H1 (cell line): ENCODE results near the gene MGLL. TPM values are rescaled to one million over a fixed set of nuclear protein-coding genes. Genes with fewer than 3 reads are reported as not detected.

Experiments used
- CTCF ChIA-PET: fragments of 300-600 bp; sonication (Branson Sonifier 250); formaldehyde crosslinking; loops from one replicate; lab custom pipeline; 2021; ENCODE audit not compliant: partially characterized antibody; lab: Charles Lee
- POLR2A ChIA-PET: fragments of 300-600 bp; sonication (Branson Sonifier 250); formaldehyde crosslinking; loops from one replicate; lab custom pipeline; 2021; ENCODE audit warnings: inconsistent platforms; ENCODE audit not compliant: partially characterized antibody; lab: Charles Lee
- DNase-seq, 2 experiments: peaks; one replicate each; pipeline versions ENCODE4 v3.0.0 to v3.0.0-alpha.2; 2010 to 2022; ENCODE audit warnings: low spot score in 2 of 2, low read depth in 1 of 2, mixed read lengths in 1 of 2
- FAIRE-seq: peaks from 2 replicates; lab custom pipeline; 2011; peaks lifted over from hg19 to GRCh38; lab: Jason Lieb, UNC
- H2AFZ ChIP-seq: 2 replicates; pipeline ENCODE4 v1.8.1; 2012; ENCODE audit warnings: low read length, inconsistent platforms
- H2AK5ac ChIP-seq: 2 replicates; pipeline ENCODE4 v1.6.1; 2013; ENCODE audit warnings: low read depth, low read length
- H2BK120ac ChIP-seq: replicated peaks from 2 replicates; pipeline ENCODE3; 2013; ENCODE audit warnings: low read depth, low read length, inconsistent platforms
- H2BK12ac ChIP-seq: 2 replicates; pipeline ENCODE4 v1.6.1; 2013; ENCODE audit warnings: low read depth, low read length
- H2BK15ac ChIP-seq: 2 replicates; pipeline ENCODE4 v1.6.1; 2013; ENCODE audit warnings: low read length
- H2BK20ac ChIP-seq: 2 replicates; pipeline ENCODE4 v1.6.1; 2013; ENCODE audit warnings: low read length
- H2BK5ac ChIP-seq: 2 replicates; pipeline ENCODE4 v1.6.1; 2013; ENCODE audit warnings: low read depth, low read length
- H3K14ac ChIP-seq: 2 replicates; pipeline ENCODE4 v1.6.1; 2013; ENCODE audit warnings: inconsistent platforms; ENCODE audit not compliant: insufficient read length
- H3K18ac ChIP-seq: 2 replicates; pipeline ENCODE4 v1.6.1; 2013; ENCODE audit warnings: low read length; ENCODE audit errors: extremely low read depth
- H3K23ac ChIP-seq: 2 replicates; pipeline ENCODE4 v1.6.1; 2013; ENCODE audit warnings: inconsistent platforms; ENCODE audit not compliant: insufficient read length
- H3K23me2 ChIP-seq: 2 replicates; pipeline ENCODE4 v1.6.1; 2013; ENCODE audit warnings: low read depth, low read length
- H3K27ac ChIP-seq: 2 replicates; pipeline ENCODE4 v1.6.1; 2011; ENCODE audit warnings: low read depth, low read length, inconsistent platforms
- H3K27me3 ChIP-seq, 4 experiments: replicated peaks in 1 of 4; 1 replicate in 1 of 4; 2 replicates in 3 of 4; pipeline versions ENCODE4 v1.6.1 to v1.8.1; 2011 to 2013; ENCODE audit warnings: low read length in 3 of 4, mild to moderate bottlenecking in 3 of 4, inconsistent platforms in 2 of 4, mixed read lengths in 2 of 4, moderate library complexity in 1 of 4; ENCODE audit not compliant: control insufficient read depth in 3 of 4, insufficient read depth in 3 of 4; ENCODE audit errors: extremely low read depth in 1 of 4
- H3K36me3 ChIP-seq, 4 experiments: 2 replicates each; pipeline versions ENCODE4 v1.6.1 to v1.8.1; 2011 to 2013; ENCODE audit warnings: mild to moderate bottlenecking in 4 of 4, low read length in 3 of 4, moderate library complexity in 2 of 4, control low read depth in 1 of 4, inconsistent platforms in 1 of 4; ENCODE audit not compliant: insufficient read depth in 4 of 4, control insufficient read depth in 2 of 4
- H3K4ac ChIP-seq: replicated peaks from 2 replicates; pipeline ENCODE3; 2013; ENCODE audit warnings: low read length, low read depth, mixed read lengths, inconsistent platforms; ENCODE audit not compliant: insufficient read length
- H3K4me1 ChIP-seq, 4 experiments: replicated peaks in 1 of 4; 1 replicate in 1 of 4; 2 replicates in 3 of 4; pipeline versions ENCODE4 v1.6.1 to v1.8.1; 2011 to 2013; ENCODE audit warnings: low read length in 3 of 4, inconsistent platforms in 2 of 4, mixed read lengths in 1 of 4; ENCODE audit not compliant: insufficient read depth in 4 of 4, control insufficient read depth in 3 of 4
- H3K4me2 ChIP-seq, 2 experiments: 2 replicates each; pipeline versions ENCODE4 v1.6.1 to v1.8.1; 2011 to 2013; ENCODE audit warnings: low read depth in 2 of 2, low read length in 2 of 2, control low read depth in 1 of 2, inconsistent platforms in 1 of 2, mild to moderate bottlenecking in 1 of 2; ENCODE audit not compliant: insufficient read depth in 1 of 2
- H3K4me3 ChIP-seq, 4 experiments: fragments of 200-600, 300-600 bp in 1 of 4; sonication (generic), shearing (Covaris generic), sonication (Bioruptor Twin) in 1 of 4; 2 replicates each; pipeline versions ENCODE4 v1.5.1 to v1.8.1; 2011 to 2016; ENCODE audit warnings: low read length in 4 of 4, low read depth in 3 of 4, control low read depth in 2 of 4, inconsistent platforms in 2 of 4, mild to moderate bottlenecking in 2 of 4, mixed read lengths in 1 of 4, moderate library complexity in 1 of 4; ENCODE audit not compliant: insufficient read depth in 2 of 4; ENCODE audit errors: extremely low read depth in 1 of 4
- H3K56ac ChIP-seq: replicated peaks from 2 replicates; pipeline ENCODE3; 2013; ENCODE audit warnings: low read depth, mild to moderate bottlenecking, mixed read lengths, low read length, inconsistent platforms; ENCODE audit not compliant: insufficient read length
- H3K79me1 ChIP-seq: 2 replicates; pipeline ENCODE4 v1.6.1; 2013; ENCODE audit warnings: low read depth, low read length, control low read depth
- H3K79me2 ChIP-seq, 2 experiments: 2 replicates each; pipeline versions ENCODE4 v1.6.1 to v1.8.1; 2012 to 2013; ENCODE audit warnings: low read length in 2 of 2, mild to moderate bottlenecking in 2 of 2, inconsistent platforms in 1 of 2; ENCODE audit not compliant: insufficient read depth in 2 of 2, control insufficient read depth in 1 of 2
- H3K9ac ChIP-seq, 4 experiments: replicated peaks in 1 of 4; 1 replicate in 1 of 4; 2 replicates in 3 of 4; pipeline versions ENCODE4 v1.6.1 to v1.8.1; 2011 to 2013; ENCODE audit warnings: low read depth in 3 of 4, low read length in 3 of 4, control low read depth in 2 of 4, mild to moderate bottlenecking in 2 of 4, moderate library complexity in 2 of 4, inconsistent platforms in 1 of 4; ENCODE audit errors: extremely low read depth in 1 of 4
- H3K9me3 ChIP-seq, 2 experiments: 2 replicates each; pipeline versions ENCODE4 v1.6.1 to v1.8.1; 2012 to 2013; ENCODE audit warnings: mild to moderate bottlenecking in 2 of 2, moderate library complexity in 2 of 2, control low read depth in 1 of 2, inconsistent platforms in 1 of 2, low read depth in 1 of 2, low read length in 1 of 2, mixed read lengths in 1 of 2; ENCODE audit not compliant: insufficient read depth in 2 of 2
- H4K20me1 ChIP-seq, 2 experiments: replicated peaks in 1 of 2; 2 replicates each; pipeline versions ENCODE3 to v1.8.1; 2011 to 2013; ENCODE audit warnings: inconsistent platforms in 2 of 2, low read length in 2 of 2, mild to moderate bottlenecking in 1 of 2; ENCODE audit not compliant: insufficient read depth in 2 of 2, control insufficient read depth in 1 of 2
- H4K5ac ChIP-seq: 2 replicates; pipeline ENCODE4 v1.6.1; 2013; ENCODE audit warnings: low read length, low read depth, mixed read lengths, inconsistent platforms; ENCODE audit not compliant: insufficient read length
- H4K8ac ChIP-seq: 2 replicates; pipeline ENCODE4 v1.8.0; 2013; ENCODE audit warnings: mild to moderate bottlenecking, moderate library complexity, low read length, inconsistent platforms; ENCODE audit not compliant: insufficient read depth; ENCODE audit errors: extremely low read depth
- H4K91ac ChIP-seq: replicated peaks from 2 replicates; pipeline ENCODE3; 2013; ENCODE audit warnings: low read length, mixed read lengths, inconsistent platforms; ENCODE audit not compliant: insufficient read length
- BCL11A ChIP-seq, 2 experiments: IDR thresholded peaks; one replicate each; pipeline ENCODE4 v1.6.1; 2011; ENCODE audit warnings: low read depth in 2 of 2, low read length in 2 of 2, mild to moderate bottlenecking in 2 of 2
- NANOG ChIP-seq: IDR thresholded peaks from 2 replicates; pipeline ENCODE4 v1.6.1; 2011; ENCODE audit warnings: low read length, low read depth, mild to moderate bottlenecking, inconsistent platforms; ENCODE audit not compliant: insufficient read depth, poor library complexity, severe bottlenecking
- RFX5 ChIP-seq: IDR thresholded peaks from 2 replicates; pipeline ENCODE4 v1.6.1; 2011; ENCODE audit warnings: low read depth, low read length, improper control_type of control experiment, borderline replicate concordance
- YY1 ChIP-seq: IDR thresholded peaks from 2 replicates; pipeline ENCODE4 v1.6.1; 2011; ENCODE audit warnings: low read depth, mild to moderate bottlenecking, low read length
- ZNF274 ChIP-seq: IDR thresholded peaks from 2 replicates; pipeline ENCODE4 v1.7.0; 2012; ENCODE audit warnings: low read length, borderline replicate concordance; ENCODE audit errors: extremely low read depth
- WGBS, 2 experiments: shearing (Covaris generic) in 1 of 2; methylation state at CpG; one replicate each; pipeline versions ENCODE4 v1.1.6 to v1.1.7; 2013 to 2015; ENCODE audit warnings: low lambda C conversion rate in 2 of 2, mixed read lengths in 2 of 2, inconsistent platforms in 1 of 2, low coverage in 1 of 2, missing lambda C conversion rate in 1 of 2; ENCODE audit not compliant: insufficient replicate concordance in 2 of 2, insufficient coverage in 1 of 2, insufficient read length in 1 of 2; ENCODE audit errors: extremely low coverage in 1 of 2, missing lambda C conversion rate in 1 of 2; 5-methylcytosine and 5-hydroxymethylcytosine counted together
- polyA plus RNA-seq, 7 experiments: library from polyadenylated mRNA; depleted of rRNA in 3 of 7; stranded (reverse) in 5 of 7; unstranded in 2 of 7; fragments of >200 nt in 5 of 7; fragments of 200-250 nt in 2 of 7; gene quantifications; 1 replicate in 5 of 7; 2 replicates in 1 of 7; 4 replicates in 1 of 7; pipeline versions ENCODE4 v1.2.1 to v1.2.3, GENCODE V29; 2011 to 2013; ENCODE audit warnings: missing spikeins in 2 of 7, mixed read lengths in 2 of 7
- total RNA-seq: library from RNA; stranded (reverse); fragmentation: NEBNext Ultra II Directional; extraction: Animal tissue kit (Norgen Biotek cat#: 25700); gene quantifications from 2 replicates; pipeline ENCODE4 v1.2.1, GENCODE V29; 2021

Gene MGLL
- total and polyA plus RNA-seq, 2 of the 8 experiments (the other 6 are each of a cell fraction or from before 2014, with no cell fraction given), result 0.05 to 0.34 TPM

GRCh38 chr3:127706785-127707351 is 115.4 kb downstream of the MGLL start:
- H3K27me3 ChIP-seq, result no peaks in the 10 kb centered on the region
- DNase-seq (no peak), FAIRE-seq (no peak)
- H2BK20ac ChIP-seq, result no peak overlapping the region
- H2AK5ac ChIP-seq, result no peak overlapping the region
- no peak overlapping the region for H4K91ac ChIP-seq
- no peak overlapping the region for H4K5ac ChIP-seq
- ChIA-PET CTCF (interaction anchor here (0.7 to 3.4 kb wide), 12 partner anchors 10 to 301 kb away, joined by 3 to 35 read pairs (median 4); no protein-coding TSS in a partner anchor), POLR2A (interaction anchor here (1.1 to 1.4 kb wide), 4 partner anchors 10 to 54 kb away, joined by 3 to 4 read pairs (median 3); no protein-coding TSS in a partner anchor)
- H3K14ac ChIP-seq, result no peak overlapping the region
- 98% methylated on average over 15 of the region's 16 CpGs; no CpG with 5 or more reads in 1 of the 2 experiments for WGBS, 2 experiments
- H3K27ac ChIP-seq, result no peak overlapping the region
- H4K8ac ChIP-seq, result no peak overlapping the region
- no peak overlapping the region for H2BK12ac ChIP-seq
- H2BK120ac ChIP-seq, result no peak overlapping the region
- no peak overlapping the region for H2BK15ac ChIP-seq
- H2AFZ ChIP-seq, result no peak overlapping the region; the same call in 1 of the 2 replicates
- no peaks in the 10 kb centered on the region for H3K9me3 ChIP-seq
- peaks cover 0 to 8% (median 0%) of the 10 kb centered on the region in 4 experiments; a peak in 3 of 7 replicates for H3K4me1 ChIP-seq
- no peak overlapping the region for H3K18ac ChIP-seq
- no peak overlapping the region for H3K23ac ChIP-seq
- H3K4ac ChIP-seq, result no peak overlapping the region
- no peaks in the 10 kb centered on the region for H4K20me1 ChIP-seq
- TF ChIP-seq YY1 (no peak), ZNF274 (no peak), RFX5 (no peak), BCL11A (IDR thresholded peaks at IDR 0.05; ENCODE audit: low read depth in 2 of 2, low read length in 2 of 2) (no peak), NANOG (no peak)
- H3K4me3 ChIP-seq, result no peak overlapping the region
- no peak overlapping the region for H3K56ac ChIP-seq
- no peak overlapping the region for H3K9ac ChIP-seq
- H3K36me3 ChIP-seq, result no peaks in the 10 kb centered on the region
- H3K23me2 ChIP-seq, result no peaks in the 10 kb centered on the region
- H2BK5ac ChIP-seq, result no peak overlapping the region
- H3K79me2 ChIP-seq, result no peaks in the 10 kb centered on the region
- no peak overlapping the region for H3K4me2 ChIP-seq
- H3K79me1 ChIP-seq, result no peaks in the 10 kb centered on the region; the same call in 1 of the 2 replicates
